Left lobe of liver (tissue), 2 donors: ENCODE data around the gene SPATA31E1. TPM values are rescaled to one million over a fixed set of nuclear protein-coding genes. Genes with fewer than 3 reads are reported as not detected.
A peak's percentile ranks its signal among the peaks of the same experiment; 100 is the strongest.

Experiments used
- ATAC-seq: fragments of 200-7000 bp; cut with Tn5 transposase; one replicate; pipeline ENCODE4 v1.9.1; 2020; ENCODE audit warnings: mild to moderate bottlenecking, moderate library complexity
- DNase-seq: peaks from one replicate; pipeline ENCODE4 v3.0.0-alpha.2; 2020; ENCODE audit warnings: low spot score
- total RNA-seq: library from RNA; stranded (reverse); gene quantifications from one replicate; pipeline ENCODE4 v1.2.1, GENCODE V29; 2021
- donor health status: DM: no; HTN: no; CAD: no; lungs with moderate emphysema.
- donor health status: DM: no; HTN: yes; CAD: no.

SPATA31E1 gene
- total RNA-seq, 1 donor from 2014 or later: not detected

GRCh38 chr9:87862536-87863268 lies 20.0 kb upstream of the SPATA31E1 start:
- ATAC-seq (no peak), DNase-seq (peak; percentile 28)

DNA sequence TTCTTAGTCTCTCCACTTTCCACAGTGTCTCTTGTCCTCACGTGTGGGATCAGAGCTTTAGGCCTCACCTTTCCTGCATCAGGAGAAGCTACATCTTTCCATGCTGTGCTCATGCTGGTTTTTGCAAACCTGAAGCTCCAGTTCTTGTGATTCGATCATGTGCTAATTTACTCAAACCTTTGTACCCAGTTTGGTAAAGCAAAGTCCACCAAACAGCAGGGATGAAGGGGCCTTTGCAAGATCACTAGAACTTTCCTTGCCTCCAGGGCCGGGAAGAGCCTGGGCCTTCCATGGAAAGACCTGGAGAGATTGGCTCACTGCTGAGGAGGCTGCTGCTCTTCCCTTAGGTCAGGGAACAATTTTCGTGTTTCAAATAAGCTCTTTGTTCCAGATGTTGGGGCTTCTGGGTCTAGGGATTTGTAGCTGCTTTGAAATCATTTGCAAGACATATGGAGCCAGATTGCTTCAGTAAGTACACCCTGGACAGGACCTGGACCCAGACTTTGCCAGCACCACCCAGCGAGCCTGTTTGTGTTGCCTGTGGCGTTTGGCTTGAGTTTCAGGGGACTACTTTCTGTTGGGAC lies 18.7 kb upstream of the SPATA31E1 start:
- DNase-seq (peak; percentile 27), ATAC-seq (peak; percentile 44)

GRCh38 chr9:87864915-87865314 lies 17.8 kb upstream of the SPATA31E1 start:
- no peak for ATAC-seq
- no peak for DNase-seq

- peak; percentile 11 for DNase-seq
- no peak for ATAC-seq
These were observed 17.1 kb upstream of the SPATA31E1 start for GRCh38 chr9:87865626-87866025.

DNA sequence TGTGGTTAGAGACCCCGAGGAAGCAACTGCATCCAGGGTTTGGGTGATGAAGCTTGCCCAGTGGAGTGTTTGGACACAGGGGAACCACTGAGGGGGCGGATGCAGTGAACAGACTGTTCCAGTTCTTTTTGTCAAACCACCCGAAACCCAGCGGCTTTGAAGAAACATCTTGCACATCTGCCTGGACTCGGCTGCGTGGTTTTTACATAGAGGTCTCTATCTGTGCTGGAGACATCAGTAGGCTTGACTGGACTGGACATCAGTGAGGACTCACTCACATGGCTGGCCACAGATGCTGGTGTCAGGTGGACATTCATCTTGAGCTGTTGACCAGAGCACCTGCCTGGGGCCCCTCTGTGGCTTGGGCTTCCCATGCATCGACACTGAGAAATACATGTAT lies 15.3 kb upstream of the SPATA31E1 start:
- peak; percentile 34 for DNase-seq
- ATAC-seq: no peak

DNA sequence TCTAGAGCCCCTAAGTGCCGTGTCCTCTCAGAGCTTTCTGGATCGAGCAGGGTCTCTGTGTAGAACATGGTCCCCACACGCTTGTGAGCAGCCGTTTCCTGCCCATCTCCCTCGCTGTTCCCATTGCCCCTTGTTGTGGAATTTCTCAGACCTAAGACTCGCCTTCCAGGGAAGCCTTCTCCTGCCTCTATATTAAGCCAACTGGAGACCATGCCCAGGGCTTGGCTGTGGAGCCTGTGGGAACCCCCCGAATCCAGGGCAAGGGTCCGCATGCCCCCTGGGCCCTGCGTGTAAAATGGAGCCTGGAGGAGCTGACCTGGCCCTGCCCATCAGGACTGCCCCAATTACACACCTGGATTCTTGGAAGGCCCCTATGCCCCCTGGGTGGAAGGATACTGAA lies 14.5 kb upstream of the SPATA31E1 start:
- peak; percentile 34 for DNase-seq

GRCh38 chr9:87868635-87869034 lies 14.0 kb upstream of the SPATA31E1 start:
- DNase-seq: no peak
- ATAC-seq: no peak

More for the DNA sequence above, 14.5 kb upstream of the SPATA31E1 start:
- ATAC-seq: no peak

- ATAC-seq (no peak), DNase-seq (no peak)
These were observed 13.6 kb upstream of the SPATA31E1 start for GRCh38 chr9:87869082-87869481.

- ATAC-seq: no peak
- no peak for DNase-seq
These were observed 11.1 kb upstream of the SPATA31E1 start for GRCh38 chr9:87871425-87872078.

- no peak for ATAC-seq
- no peak for DNase-seq
These were observed 10.5 kb upstream of the SPATA31E1 start for GRCh38 chr9:87872079-87872624.

DNA sequence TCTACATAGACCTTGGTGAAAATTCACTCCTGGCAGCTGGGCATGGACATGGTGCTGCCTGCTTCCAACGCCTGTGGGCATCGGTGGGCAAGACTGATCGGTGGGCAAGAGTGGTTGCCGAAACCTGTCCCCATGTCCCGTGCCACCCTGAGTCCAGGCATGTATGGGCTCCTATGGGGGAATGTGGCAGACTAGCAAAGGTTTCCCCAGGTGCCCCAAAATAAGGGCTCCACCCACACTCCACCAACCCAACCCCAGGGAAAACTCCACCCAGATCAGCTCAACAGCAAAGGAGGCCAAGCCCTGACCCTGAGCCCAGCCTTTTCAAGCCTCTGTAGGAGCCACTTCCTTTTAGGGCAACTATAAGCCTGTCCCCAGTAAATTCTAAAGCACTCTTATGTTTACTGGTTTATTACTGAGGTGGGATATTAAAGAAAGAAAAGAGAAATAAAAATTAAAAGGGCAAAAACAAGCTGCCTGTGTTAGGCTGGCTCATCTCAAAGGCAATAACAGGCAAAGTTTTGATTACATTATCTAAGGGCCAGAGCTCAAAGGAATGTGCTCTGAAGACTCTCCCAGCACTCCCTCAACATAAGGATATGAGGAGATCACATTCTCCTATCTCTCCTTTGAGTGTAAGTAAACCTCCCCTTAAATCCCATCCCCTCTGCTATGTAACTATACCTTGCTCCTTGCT lies 8.9 kb upstream of the SPATA31E1 start:
- no peak for DNase-seq
- ATAC-seq: no peak

GRCh38 chr9:87874304-87874623 lies 8.4 kb upstream of the SPATA31E1 start:
- ATAC-seq (no peak), DNase-seq (no peak)

DNA sequence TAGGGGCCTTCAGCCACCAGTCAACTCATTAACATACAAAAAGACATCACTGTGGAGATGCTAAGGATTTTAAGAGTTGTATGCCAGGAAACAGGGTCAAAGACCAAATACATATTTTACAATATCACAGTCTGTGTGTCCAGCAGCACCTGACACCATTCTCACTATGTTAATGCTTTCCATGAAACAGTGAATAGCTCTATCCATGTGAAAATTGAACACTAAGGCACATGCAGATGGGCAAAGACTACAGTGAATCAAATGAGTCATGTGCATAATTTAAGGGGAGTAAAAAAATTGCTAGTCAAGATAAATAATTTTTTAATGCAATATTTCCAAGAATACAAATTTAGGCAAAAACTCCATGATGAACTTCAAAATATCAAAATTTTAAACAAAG lies 7.6 kb upstream of the SPATA31E1 start:
- DNase-seq: no peak
- ATAC-seq: no peak

GRCh38 chr9:87875831-87876545 lies 6.7 kb upstream of the SPATA31E1 start:
- DNase-seq: no peak

GRCh38 chr9:87876708-87877107 lies 6.0 kb upstream of the SPATA31E1 start:
- DNase-seq (no peak), ATAC-seq (no peak)

More at GRCh38 chr9:87875831-87876545, 6.7 kb upstream of the SPATA31E1 start:
- no peak for ATAC-seq

DNA sequence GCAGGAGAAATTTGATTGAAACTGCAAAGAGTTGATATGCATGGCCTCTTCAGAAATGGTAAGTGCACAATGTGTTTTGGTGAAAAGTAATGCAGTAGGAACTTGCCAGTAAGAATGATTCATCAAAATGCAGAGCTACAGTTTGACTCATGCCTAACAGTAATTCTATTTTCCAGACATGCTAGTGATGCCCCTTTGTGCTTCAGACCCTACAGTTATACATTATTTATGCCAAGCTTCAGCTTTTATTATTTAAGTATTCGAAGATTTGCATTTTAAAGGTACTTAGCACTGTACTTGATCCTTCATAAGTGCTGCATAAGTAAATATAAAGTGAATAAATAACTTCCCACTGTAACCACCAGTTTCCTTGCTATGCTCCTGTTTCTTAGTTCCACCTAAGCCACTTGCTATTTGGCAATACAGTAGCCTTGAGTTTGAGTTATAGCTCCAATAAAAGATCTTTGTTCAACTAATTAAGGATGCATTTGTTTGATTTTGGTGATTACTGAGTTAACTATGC lies 3.6 kb upstream of the SPATA31E1 start:
- DNase-seq (no peak), ATAC-seq (no peak)

DNA sequence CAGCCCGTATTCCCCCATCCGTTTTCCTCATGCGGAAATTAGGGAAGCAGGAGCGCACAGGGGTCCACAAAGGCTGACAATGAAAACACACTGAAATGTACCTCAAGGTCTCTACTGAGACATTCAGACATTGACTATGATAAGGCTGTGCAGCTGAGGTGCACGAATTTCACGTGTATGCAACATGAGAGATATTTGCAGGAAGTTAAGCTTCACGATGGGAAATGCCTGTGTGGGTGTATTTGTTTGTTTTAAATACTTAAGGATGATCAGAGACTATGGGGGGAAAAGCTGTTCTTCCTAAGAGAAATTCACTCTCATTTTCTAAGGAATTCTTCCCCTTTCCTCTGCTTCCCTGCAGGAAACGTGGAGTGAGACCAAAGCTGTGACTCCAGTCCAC lies 2.6 kb upstream of the SPATA31E1 start:
- DNase-seq: no peak
- ATAC-seq: no peak

DNA sequence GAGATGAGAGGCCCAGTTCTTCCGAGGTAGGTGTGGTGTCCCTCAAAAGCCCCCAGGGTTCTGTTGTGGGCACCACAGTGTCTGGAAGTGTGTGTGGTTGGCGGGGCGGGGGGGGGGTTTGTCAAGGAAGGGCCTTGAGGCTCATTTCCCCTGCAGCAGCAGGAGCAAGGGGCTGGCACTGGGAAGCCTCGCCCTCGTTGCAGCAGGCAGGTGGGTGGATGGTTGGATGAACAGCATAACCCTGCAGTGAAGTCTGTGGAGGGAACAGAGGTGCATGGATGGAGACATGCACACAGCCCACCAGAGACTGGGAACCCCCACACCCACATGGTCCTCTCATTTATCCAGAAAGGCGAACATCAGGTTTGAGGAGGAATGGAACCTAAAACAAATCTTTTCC lies 2.0 kb upstream of the SPATA31E1 start:
- no peak for ATAC-seq
- DNase-seq: no peak

DNA sequence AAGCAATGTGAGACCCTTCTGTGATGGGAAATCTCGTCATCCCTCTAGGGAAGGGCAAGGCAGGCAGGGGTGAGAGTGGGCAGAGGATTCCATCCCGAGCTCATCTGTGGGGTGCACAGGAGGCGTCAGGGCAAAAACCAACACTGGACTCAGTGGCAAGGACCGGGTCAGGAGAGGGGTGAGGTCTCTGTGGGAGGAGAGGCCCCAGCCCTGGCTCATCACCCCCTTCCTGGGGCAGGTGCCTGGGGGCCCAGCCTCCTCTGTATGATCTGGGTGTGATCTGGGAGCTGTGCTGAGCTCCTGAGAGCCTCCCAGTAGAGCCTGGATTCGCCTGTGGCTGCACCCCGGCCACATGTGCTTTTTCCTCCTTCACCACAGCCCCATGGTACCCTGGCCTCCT lies 597 bp downstream of the SPATA31E1 start:
- no peak for DNase-seq
- ATAC-seq: no peak

DNA sequence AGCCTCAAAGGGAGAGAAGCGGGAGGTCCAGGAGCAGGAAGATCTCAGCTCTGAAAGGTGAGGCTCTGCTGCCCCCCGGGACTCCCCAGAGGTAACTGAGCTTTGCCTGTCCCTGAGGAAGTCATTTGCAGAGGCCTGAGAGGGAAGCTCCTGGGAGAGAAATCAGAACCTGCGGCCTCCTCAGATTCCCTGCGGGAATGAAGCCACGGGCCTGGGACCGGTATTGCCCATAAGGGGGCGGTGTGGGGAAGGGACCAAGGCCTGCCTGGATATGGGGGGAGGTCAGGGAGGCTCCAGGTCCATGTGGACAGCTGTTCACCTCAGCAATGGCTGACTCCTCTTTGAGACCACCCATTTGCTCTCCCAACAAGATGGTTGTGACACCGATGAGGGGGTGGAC lies 1.3 kb downstream of the SPATA31E1 start:
- DNase-seq (no peak), ATAC-seq (peak; percentile 37)
